ENCODE data around the gene SMIM7.

GRCh38 chr19:16599655-16600346 is 60.1 kb downstream of the SMIM7 start:
- TF ChIP-seq CTCF (IDR thresholded peaks at IDR 0.05 in 4 of 5, conservative IDR thresholded peaks at IDR 0.05 in 1 of 5), result no peak
- no peak for TF ChIP-seq POLR2A (IDR thresholded peaks at IDR 0.05)
